ENCODE data around the gene PFDN1. TPM values are rescaled to one million over a fixed set of nuclear protein-coding genes. Genes with fewer than 3 reads are reported as not detected.

Gene PFDN1
- total and polyA plus RNA-seq, 10 of the 15 experiments (the other 5 are each of a cell fraction or from before 2014, with no cell fraction given) = 62.9 to 193 (median 102) TPM

GRCh38 chr5:140337880-140338279 is 35.0 kb upstream of the PFDN1 start:
- Histone ChIP-seq H3K27me3 (replicated peaks in 1 of 2; ENCODE audit: control insufficient read depth in 2 of 2, insufficient read depth in 2 of 2, low read length in 1 of 2) (no peaks in the 10 kb centered on the region), H2AFZ (ENCODE audit: control insufficient read depth, low read depth, low read length) (no peak overlapping the region), H3K79me2 (ENCODE audit: control insufficient read depth, insufficient read depth, low read length) (peaks cover 3% of the 10 kb centered on the region), H3K9ac (ENCODE audit: control insufficient read depth, insufficient read depth, low read length) (no peak overlapping the region), H3K4me2 (ENCODE audit: control insufficient read depth, insufficient read depth) (no peak overlapping the region), H3K4me1 (ENCODE audit: control insufficient read depth, insufficient read depth, low read length) (peaks cover 28% of the 10 kb centered on the region), H3K9me3 (replicated peaks; ENCODE audit: control insufficient read depth, insufficient read depth, low read length) (no peaks in the 10 kb centered on the region), H3K4me3 (no peak overlapping the region), H4K20me1 (ENCODE audit: control insufficient read depth, insufficient read depth) (no peaks in the 10 kb centered on the region), H3K36me3 (ENCODE audit: control insufficient read depth in 2 of 2, insufficient read depth in 2 of 2, low read length in 1 of 2) (no peaks in the 10 kb centered on the region; a peak in 2 of 4 replicates), H3K27ac (ENCODE audit: control insufficient read depth, insufficient read depth) (no peak overlapping the region)
- POLR2A ChIA-PET = no interaction called here
- in situ Hi-C loops (cut with MboI) = no loop called here
- ATAC-seq (no peak), FAIRE-seq (no peak), DNase-seq (ENCODE audit: low read depth, low spot score) (no peak)
- 90% methylated on average over 1 of the region's 1 CpG for WGBS (ENCODE audit: insufficient coverage, insufficient replicate concordance, low lambda C conversion rate, missing lambda C conversion rate)
- RAD21 ChIA-PET (ENCODE audit: unreplicated experiment) = interaction anchor here (1.3 to 1.6 kb wide), 2 partner anchors 14 to 94 kb away, joined by 3 to 6 read pairs; no protein-coding TSS in a partner anchor
- intact Hi-C loops (cut with micrococcal nuclease; ENCODE audit: unreplicated experiment) = no loop called here
- CTCF ChIA-PET = interaction anchor here (1.0 to 2.8 kb wide), 6 partner anchors 8 to 97 kb away, joined by 4 to 15 read pairs (median 5); partner anchors contain the start of gene HBEGF
- BruUV-seq (replicated peaks) = no TSS peak
- SMC1A ChIA-PET (ENCODE audit: uncharacterized antibody, unreplicated experiment) = interaction anchor here (1.4 to 2.4 kb wide), 2 partner anchors 9 to 10 kb away, joined by 5 to 10 read pairs; partner anchors contain the start of gene HBEGF
- TF ChIP-seq RELA (IDR thresholded peaks at IDR 0.05; ENCODE audit: borderline replicate concordance, partially characterized antibody) (no peak), RUNX3 (IDR thresholded peaks at IDR 0.05; ENCODE audit: low read length) (no peak), EGR1 (IDR thresholded peaks at IDR 0.05; ENCODE audit: borderline replicate concordance in 1 of 2, low read depth in 2 of 2, low read length in 2 of 2) (no peak), HDAC2 (IDR thresholded peaks at IDR 0.05) (no peak), MXI1 (IDR thresholded peaks at IDR 0.05; ENCODE audit: low read depth, low read length) (no peak), MAX (IDR thresholded peaks at IDR 0.05; ENCODE audit: low read depth, low read length) (no peak), STAT1 (conservative IDR thresholded peaks at IDR 0.05) (no peak), ATF2 (IDR thresholded peaks at IDR 0.05; ENCODE audit: low read length) (no peak), MEF2B (IDR thresholded peaks at IDR 0.05; ENCODE audit: partially characterized antibody, poor library complexity, severe bottlenecking) (no peak), HCFC1 (IDR thresholded peaks at IDR 0.05; ENCODE audit: low read length) (no peak), REST (IDR thresholded peaks at IDR 0.05; ENCODE audit: low read depth, low read length) (no peak), ZBTB33 (IDR thresholded peaks at IDR 0.05) (no peak), PAX5 (IDR thresholded peaks at IDR 0.05; ENCODE audit: borderline replicate concordance, low read depth, low read length) (no peak), SRF (IDR thresholded peaks at IDR 0.05; ENCODE audit: low read depth in 2 of 2, low read length in 2 of 2) (no peak), SIX5 (IDR thresholded peaks at IDR 0.05; ENCODE audit: low read depth, low read length, severe bottlenecking) (no peak), ZNF622 (IDR thresholded peaks at IDR 0.05) (no peak)
- TF ChIP-seq, protein P1, sequence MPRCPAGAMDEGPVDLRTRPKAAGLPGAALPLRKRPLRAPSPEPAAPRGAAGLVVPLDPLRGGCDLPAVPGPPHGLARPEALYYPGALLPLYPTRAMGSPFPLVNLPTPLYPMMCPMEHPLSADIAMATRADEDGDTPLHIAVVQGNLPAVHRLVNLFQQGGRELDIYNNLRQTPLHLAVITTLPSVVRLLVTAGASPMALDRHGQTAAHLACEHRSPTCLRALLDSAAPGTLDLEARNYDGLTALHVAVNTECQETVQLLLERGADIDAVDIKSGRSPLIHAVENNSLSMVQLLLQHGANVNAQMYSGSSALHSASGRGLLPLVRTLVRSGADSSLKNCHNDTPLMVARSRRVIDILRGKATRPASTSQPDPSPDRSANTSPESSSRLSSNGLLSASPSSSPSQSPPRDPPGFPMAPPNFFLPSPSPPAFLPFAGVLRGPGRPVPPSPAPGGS (IDR thresholded peaks at IDR 0.05; ENCODE audit: borderline replicate concordance, insufficient read depth, low read depth, low read length, poor library complexity, severe bottlenecking) = no peak
